HG03135 (cell line): ENCODE data around the gene NPTN.
"Not testable (repeated sequence)": the region's sequence is repeated elsewhere in the genome, so short reads cannot be mapped to it uniquely, and the experiment has no call there.

ENCODE experiments used
- ATAC-seq: cut with Tn5 transposase; IDR thresholded peaks from one replicate; pipeline ENCODE4 v1.9.1; 2021; ENCODE audit warnings: mild to moderate bottlenecking, moderate library complexity; ENCODE audit not compliant: unreplicated experiment

NPTN gene

GRCh38 chr15:73601451-73602445 is 31.4 kb downstream of the NPTN start:
- ATAC-seq: no peak

DNA sequence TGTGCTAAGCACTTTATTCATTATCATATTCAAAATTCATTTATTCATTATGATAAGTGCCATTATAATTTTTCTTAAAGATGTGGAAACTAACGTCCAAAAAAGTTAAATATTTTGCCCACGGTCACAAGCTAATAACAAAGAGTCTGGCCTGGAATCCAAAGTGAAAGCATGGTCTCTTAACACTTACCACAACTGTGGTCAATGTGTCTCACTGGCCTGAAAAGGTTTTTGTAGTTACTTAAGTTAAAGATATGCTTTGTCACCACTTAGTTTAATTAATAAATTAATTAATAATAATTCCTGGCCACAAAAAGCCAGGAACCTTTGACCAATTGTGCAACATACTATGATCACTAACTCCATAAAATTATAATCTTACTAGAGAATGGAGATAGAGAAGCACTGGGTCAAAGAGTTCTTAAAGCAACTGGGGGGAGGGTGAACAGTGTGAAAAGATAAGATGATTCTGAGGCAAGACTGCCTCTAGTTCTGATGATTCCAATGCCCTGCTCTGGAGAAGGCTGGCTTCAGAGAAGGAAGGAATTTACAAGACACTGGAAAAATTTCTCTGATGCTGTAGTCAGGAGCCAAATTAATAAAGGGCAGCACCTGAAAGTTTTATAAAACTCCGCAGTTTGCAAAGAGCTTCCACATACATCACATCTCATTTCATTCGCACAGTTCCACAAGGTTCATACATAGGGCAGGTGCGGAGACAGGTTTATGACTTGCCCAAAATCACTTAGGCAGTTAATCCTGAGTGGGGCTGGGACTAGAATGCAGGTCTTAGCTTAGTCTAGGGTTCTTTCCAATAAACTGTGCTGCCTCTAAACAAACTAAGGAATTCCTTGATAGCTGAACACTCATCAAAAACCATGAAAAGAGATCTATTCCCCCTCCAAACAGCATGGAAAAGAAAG is 32.5 kb downstream of the NPTN start:
- ATAC-seq: no peak

GRCh38 chr15:73599934-73600333 is 33.3 kb downstream of the NPTN start:
- no peak for ATAC-seq

GRCh38 chr15:73598530-73599160 is 34.5 kb downstream of the NPTN start:
- no peak for ATAC-seq

DNA sequence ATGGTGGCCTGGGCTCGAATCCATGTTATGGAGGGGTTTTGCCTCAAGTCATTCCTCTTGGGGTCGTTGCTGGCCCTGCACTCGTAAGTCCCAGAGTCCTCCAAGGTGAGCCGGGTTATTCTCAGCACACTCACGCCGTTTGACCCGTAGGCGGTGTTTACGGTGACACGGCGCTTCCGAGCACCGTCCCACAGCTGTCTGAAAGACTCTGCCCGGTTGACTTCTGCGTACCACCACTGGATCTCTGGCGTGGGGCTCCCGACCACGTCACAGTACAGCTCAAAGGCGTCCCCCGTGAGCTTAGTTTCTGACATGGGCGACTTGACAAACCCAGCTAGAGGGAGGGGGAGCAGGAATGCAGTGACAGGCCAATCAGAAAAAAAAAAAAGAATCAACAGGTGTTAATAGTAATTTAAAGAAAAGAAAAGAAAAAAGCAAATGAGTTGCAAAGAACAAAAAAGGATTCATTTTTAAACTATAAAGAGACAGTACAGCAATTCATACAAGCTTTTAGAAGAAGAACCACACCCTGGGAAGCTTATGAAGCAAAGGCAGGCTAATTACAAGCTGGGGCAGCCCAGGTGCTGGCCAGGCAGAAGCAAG is 36.1 kb downstream of the NPTN start:
- ATAC-seq: no peak

DNA sequence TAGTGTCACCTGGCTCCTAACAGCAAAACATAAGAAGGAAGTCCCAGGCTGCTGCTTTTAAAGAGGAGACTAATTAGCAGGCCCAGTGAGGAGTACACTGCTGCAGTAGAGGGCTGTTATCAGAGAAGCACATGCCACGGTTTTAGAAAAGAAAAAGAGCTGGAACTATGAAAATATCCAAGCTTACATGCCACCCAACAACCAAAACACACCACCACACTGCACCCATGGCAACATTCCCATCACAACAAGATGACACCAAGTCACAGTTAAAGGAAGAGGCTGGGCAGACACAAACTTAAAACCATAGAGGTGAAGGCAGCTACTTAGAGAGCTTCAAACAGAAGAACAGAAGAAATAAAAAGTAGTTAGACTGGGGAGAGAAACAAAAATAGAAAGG is 37.0 kb downstream of the NPTN start:
- no peak for ATAC-seq

DNA sequence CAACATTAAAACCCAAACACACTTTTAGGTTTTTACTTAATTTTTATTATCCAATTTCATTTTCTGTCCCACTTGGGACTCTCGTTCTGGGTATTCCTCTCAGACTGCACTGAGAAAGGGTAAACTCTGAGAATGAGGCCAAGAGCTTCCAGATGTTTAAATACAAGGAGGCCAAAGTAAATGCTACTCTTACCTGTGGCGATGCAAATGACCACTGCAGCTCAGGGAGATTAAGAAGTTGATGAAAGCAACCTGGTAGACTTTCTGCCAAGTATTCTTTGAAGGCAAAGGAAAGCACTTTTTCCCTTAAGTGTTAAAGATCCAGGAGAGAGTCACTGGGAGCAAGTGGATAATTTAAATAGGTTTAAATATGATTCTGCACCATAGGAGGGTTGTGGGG is 39.1 kb downstream of the NPTN start:
- no peak for ATAC-seq

DNA sequence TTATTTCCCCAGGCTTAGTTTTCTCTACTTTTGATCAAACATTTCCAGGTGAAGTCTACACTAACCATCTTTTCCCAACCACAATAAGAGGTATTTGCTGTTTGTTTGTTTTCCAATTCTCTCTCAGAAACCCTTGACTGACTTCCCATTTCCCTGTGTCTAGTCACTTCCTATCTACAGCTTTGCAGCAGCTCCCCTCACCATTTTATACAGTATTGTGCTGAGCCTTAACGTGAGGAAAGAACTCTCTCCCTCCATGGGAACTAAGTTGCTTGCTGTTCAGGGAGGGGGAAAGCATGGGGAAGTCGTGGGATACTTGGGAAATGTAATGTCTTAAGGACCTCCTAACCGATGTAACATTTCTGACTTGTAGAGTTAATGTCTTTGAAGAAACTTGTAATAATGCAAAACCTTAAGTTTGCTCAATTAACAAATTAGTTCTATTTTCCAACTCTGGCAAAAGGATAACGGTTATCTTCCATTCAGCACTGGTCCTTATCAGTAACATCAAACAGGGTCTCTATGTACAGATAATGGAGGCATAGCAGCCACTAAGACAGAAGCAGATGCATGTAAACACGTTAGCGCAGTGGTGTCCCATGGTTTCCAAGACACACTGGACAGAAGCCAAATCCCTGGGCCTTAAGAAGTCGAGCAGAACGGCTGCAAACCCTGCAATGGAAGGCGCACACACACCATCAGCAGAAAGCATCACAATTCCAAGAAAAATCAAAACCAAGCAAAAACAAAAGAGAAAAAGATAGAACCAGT is 39.7 kb downstream of the NPTN start:
- ATAC-seq: no peak

DNA sequence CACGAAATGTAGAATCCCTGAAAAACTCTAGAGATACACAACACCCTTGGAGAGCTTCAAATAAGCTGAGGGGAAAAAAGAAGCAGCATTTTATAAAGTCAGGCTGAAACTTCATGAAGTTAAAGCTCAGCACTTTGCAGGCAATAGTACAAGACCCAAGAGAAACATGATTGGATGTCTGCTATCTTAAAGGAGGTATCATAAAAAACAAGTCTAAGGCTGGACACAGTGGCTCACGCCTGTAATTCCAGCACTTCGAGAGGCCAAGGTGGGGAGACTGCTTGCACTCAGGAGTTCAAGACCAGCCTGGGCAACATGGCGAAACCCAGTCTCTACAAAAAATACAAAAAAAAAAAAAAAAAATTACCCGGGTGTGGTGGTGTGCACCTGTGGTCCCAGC is 42.9 kb downstream of the NPTN start:
- no peak for ATAC-seq

DNA sequence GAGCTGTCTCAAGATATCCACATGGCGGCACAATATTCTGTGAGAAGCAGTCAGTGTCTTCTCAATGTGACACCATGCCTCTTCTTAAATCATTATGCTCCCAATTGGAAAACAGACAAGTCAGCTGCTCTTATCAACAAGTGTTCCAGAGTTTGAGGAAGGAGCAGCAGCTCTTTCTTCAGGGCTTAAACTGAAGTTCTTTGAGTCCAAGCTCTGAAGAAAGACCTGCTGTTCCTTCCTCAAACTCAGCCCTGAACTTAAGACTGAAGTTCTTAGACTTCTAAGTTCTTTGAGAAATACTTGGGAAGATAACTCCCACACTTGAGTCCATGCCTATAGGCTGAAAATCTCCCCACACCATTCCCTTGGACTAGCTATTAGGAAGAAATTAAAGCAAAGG is 43.4 kb downstream of the NPTN start:
- no peak for ATAC-seq

GRCh38 chr15:73585871-73586654 is 47.1 kb downstream of the NPTN start:
- ATAC-seq: no peak

DNA sequence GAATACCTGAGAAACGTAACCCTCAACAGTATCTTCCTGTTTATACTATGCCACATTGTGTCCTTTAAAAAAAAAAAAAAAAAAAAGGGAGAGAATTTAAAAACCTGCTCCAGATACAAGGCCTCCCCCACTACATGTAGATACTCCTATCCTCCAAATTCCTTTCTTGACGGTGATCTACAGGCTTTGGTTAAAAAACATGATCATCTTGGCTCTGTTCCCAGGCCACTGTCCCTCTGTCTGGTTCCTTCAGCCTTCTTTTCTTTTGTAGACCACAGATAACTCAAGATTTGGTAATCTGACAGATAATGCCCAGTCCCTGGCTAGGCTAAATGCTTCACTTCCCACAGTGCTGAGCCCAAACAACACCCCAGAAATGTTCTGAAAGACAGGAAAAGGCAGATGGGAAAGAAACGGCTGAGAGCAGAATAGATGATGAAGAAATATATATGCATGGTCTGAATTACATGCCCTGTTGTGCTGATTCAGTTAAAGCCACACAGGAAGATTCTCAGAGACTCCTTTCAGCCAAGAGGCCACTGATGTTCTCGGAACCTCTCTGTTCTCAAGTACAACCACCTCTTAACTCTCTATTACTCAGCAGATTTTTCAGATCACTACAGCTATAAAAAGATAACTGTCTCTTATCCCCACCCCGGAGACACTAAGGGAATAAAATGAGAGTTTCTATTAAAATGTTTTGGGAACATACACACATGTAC is 48.3 kb downstream of the NPTN start:
- no peak for ATAC-seq

- no peak for ATAC-seq
Measured at GRCh38 chr15:73583544-73583943, 49.6 kb downstream of the NPTN start.

GRCh38 chr15:73582851-73583379 is 50.3 kb downstream of the NPTN start:
- no peak for ATAC-seq

DNA sequence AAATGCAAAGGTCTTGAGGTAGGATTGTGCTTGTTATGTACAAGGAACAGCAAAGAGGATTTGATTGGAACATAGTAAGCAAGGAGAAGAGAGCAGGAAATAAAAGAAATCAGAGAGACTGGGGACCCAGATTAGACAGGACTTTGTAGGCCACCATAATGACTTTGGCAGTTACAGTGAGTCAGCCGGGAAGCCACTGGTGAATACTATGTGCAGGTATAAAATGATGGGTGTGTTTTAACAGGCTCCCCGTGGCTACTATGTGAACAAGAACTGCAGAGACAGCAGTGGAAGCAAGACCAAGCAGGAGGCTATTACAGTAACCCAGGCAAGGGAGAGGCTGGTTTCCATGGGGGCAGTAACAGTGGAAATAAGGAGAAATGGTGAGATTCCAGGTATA is 55.2 kb downstream of the NPTN start:
- no peak for ATAC-seq

DNA sequence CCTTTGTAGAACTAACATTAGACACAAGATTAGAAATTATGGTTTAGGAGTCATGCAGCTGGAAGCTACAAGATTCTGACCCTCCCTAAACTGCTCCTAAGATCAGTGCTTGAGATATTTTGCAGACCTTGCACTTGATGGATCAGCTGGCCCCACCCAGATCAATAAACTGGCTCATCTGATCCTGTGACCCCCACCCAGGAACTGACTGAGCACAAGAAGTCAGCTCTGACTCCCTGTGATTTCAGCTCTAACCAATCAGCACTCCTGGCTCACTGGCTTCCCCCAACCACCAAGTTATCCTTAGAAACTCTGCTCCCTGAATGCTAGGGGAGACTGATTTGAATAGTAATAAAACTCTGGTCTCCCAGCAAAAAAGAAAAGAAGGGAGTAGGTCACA is 55.6 kb downstream of the NPTN start:
- ATAC-seq: not testable (repeated sequence)

DNA sequence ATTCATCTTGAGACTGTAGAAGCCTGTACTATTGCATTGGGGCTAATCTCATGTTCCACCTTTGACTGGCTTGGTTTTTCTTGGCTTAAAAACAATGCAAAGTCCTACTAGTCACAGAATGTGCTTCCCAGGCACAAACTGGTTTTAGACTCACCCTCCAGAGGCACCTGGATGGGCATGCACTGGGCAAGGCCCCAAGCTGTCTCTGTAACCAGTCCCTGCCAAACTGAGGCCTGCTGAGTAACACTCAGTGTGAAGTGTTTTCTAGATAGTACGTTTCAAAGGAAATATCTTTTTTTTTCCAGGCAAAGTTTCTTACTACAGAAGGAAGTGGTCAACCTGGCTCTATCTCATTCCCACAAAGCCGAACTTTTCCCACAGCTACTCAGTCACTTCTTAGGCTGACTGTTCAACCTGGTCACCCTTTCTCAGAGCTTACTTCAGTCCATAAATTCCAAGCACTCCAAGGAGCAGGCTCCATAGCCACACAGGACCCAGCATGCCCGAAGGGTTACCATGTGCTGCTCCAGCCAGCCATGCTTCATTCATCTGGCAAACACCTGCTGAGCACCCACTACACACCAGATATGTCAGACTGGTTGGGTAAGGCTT is 57.4 kb downstream of the NPTN start:
- ATAC-seq: no peak

- no peak for ATAC-seq
Measured at GRCh38 chr15:73573572-73573971, 59.6 kb downstream of the NPTN start.
